HG03378 (cell line): ENCODE measurements around the gene MRPL52.
"Not testable (repeated sequence)": the region's sequence is repeated elsewhere in the genome, so short reads cannot be mapped to it uniquely, and the experiment has no call there.

Source experiments
- ATAC-seq: cut with Tn5 transposase; IDR thresholded peaks from one replicate; pipeline ENCODE4 v1.9.1; 2021; ENCODE audit warnings: mild to moderate bottlenecking, moderate library complexity; ENCODE audit not compliant: unreplicated experiment

MRPL52 gene

GRCh38 chr14:22808388-22809209 lies 21.1 kb upstream of the MRPL52 start:
- ATAC-seq: no peak

GRCh38 chr14:22811722-22812121 lies 18.0 kb upstream of the MRPL52 start:
- ATAC-seq: no peak

GRCh38 chr14:22812744-22813143 lies 16.9 kb upstream of the MRPL52 start:
- no peak for ATAC-seq

GRCh38 chr14:22813145-22813544 lies 16.5 kb upstream of the MRPL52 start:
- no peak for ATAC-seq

DNA sequence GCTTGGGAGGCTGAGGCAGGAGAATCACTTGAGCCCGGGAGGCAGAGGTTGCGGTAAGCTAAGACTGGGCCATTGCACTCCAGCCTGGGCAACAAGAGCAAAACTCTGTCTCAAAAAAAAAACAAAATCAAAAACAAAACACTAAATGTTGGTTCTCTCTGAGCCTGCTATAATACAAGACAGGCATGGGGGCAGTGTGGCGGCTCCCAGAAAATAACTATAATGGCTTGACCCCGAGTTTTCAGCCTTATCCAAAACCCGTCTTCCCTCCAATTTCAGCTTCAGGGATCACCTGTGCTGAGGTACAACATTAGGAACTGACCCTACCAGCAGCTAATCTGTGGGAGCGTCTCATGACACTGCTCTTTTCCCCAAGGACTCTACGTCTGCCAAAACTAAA lies 15.3 kb upstream of the MRPL52 start:
- no peak for ATAC-seq

DNA sequence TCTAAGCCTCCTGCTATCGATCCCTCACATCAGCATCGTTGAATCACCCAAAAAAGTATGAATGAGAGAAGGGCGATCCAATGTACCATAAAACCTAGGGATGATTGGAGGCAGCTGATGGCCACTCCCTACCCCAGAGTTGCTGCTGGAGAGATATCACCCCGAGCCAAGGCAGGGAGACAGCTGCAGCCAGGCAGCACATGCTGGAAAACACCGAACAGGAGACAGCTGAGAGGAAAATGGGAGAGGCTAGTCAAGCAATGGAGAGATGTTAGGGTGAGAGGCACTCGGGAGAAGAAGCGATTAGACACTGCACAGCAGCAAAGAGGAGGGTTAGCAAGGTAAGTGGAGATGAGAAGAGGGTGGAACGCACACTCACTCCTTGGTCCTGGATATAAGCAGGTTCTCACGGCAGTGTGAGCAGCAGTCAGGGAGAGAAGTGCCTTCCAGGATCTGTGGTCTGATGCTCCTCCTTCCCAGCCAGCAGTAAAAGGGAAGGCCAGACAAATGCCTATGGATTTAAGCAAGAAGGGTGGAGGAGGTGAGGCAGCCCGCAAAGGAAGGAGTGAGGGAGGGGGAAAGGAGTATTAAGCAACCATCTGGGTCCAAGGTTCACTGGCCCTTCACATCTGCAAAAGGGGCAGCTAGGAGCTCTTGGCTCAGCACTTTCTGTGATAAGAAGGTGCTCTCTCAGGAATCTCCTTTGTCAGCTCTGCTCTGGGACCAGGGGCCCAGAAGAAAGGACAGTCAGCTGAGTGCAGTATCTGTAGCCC lies 14.6 kb upstream of the MRPL52 start, which contains the start of gene SLC7A7:
Gene SLC7A7 (minus strand): TSS at position 495 of the 773 bp plus-strand sequence. CDS start 2,037 bp downstream, outside the sequence.
- ATAC-seq: no peak

DNA sequence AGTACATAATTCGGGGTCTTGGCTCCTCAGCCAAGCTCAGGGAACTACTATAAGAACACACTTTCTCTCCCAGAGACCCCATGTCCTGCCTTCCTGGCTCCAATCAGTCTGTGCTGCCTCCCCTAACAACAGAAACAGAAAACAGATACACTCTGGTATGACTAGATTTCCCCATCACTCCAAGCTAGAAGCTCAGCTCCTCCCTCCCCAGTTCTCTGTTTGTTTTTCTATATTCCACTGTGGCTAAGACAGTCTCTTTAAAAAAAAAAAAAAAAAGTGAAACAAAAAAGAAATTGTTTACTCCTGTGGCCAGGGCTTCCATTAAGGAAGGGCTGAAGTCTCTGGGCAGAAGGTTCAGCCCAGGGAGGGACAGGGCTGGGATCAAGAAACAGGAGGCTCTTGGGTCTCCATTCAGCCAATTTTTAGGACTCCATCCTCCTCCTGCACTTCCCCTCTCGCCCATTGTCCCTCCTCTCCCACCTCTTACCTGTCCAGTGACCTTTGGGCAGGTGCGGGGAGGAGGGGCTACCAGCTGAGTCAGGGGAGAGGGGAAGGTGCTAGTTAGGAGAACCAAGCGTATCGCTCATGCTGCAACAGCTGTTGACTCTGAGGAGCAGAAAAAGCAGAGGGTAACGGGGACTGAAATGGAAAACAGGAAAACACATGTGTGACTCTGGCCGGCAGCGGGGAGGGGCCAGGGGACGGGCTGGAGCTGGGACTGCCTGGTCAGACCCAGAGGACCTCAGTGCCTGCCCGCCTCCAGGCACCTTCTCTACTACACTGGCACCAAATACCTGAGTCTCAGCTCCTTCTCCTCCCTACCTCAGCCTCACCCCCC lies 10.3 kb upstream of the MRPL52 start:
- ATAC-seq: no peak

DNA sequence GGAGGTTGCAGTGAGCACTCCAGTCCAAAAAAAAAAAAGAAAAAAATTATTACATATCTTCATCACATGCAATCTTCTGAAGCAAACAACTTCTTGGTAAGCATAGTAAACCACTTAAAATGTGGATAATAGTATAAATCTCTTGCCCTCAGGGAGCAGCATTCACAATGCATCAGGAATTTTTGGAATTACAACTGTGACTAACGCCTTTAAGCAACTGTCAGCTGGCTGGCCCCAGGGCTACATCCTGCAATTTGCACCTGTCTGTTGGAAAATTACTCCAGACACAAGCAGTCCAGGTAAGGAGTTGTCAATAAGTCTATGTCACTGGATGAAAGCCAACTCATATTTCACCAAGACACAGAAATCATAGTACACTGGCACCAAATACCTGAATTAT lies 9.0 kb upstream of the MRPL52 start:
- ATAC-seq: no peak

DNA sequence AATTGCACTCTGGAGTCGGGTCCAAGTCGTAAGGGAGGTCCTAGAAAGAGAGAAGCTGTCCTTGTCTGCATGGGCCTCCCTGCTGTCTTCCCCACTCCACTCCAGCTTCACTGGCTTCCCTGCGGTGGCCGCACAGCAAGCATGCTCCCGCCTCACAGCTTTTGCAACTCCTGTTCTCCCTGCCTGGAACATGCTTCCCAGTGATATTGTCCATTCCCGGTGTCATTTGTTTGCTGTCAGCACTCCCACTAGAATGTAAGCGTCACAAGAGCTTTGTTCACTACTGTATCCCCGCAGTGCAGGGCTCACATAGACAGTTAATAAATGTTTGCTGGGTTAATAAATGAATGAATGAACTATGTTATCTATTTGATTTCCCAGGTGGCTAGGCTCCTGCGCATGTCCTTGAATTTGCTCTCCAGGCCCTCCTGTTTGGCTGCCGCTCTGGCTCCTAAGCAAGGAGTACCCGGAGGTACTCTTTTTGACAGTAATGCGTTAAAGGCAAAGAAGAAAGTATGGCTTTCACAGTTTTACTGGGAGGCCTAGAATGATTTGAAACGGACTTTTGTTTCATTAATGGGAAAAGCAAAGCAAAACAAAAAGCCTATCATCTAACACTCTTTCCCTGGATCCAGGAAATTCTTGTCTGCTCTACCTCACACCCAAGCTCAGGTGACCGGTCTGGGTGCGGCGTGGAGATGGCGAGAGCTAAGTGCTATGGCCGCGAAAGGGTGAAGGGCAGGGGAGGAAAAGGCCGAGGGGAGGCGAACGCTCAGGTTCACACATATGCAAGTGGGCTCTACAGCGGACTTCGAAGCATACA lies 8.3 kb upstream of the MRPL52 start:
- ATAC-seq: no peak

GRCh38 chr14:22822016-22822570 lies 7.6 kb upstream of the MRPL52 start:
- no peak for ATAC-seq

DNA sequence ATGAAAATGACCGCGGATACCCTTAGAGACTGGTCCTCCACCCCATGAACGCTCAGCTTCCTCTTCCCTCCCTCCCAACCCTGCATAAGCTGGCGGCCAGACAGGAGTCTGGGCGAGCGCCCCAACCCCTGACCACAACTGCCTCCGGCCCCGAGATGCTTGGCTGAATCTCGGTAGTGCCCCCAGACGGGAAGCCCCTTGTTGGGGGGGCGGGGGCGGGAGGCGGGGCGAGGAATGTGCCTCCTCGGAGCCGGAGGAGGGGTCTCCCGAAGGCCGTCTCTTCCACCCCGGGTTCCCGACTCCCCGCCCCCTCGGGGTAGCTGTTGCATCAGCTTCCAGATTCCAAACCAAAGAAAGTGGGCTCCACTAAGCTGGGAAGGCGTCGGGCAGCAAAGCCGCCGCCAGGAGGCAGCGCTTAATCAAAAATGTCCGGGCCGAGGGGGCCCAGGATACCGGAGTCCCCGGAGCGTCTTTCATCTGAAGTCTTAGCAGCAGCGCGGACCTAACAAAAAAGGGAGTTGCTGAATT lies 7.1 kb upstream of the MRPL52 start:
- ATAC-seq: no peak

GRCh38 chr14:22824711-22825359 lies 4.9 kb upstream of the MRPL52 start:
- no peak for ATAC-seq

GRCh38 chr14:22829076-22829660 lies 519 bp upstream of the MRPL52 start:
- not testable (repeated sequence) for ATAC-seq

DNA sequence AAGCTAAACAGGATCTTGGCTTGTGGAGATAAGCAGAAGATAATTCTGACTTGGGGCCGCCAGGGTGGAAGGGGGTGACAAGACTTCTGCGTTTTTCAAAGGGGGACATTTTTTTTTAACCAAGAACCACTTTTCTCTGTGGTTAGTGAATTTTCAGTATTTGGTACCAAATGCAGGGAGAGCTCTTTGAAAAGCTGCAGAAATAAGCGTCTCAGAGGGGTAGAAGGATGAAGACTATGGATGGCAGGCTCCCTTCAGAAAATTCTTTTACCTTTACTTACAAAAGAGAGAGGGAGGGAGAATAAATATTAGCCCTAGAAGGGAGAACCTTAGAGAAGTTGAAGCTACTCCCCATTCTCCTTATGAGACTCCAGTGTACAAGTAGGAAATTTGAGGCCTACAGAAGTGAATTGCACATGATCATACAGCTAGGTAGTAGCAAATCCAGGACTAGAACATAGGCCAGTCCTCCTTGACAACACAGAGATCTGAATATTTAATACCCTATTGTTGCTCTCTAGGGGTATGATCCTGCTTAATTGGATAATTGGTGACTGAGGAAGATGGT lies 840 bp downstream of the MRPL52 start:
- no peak for ATAC-seq

GRCh38 chr14:22835505-22835904 lies 5.8 kb downstream of the MRPL52 start:
- no peak for ATAC-seq

- ATAC-seq: no peak
These were observed 6.8 kb downstream of the MRPL52 start, which contains the start of gene MMP14 for GRCh38 chr14:22836301-22837113. MMP14 (plus strand) TSS chr14:22836585; CDS start chr14:22836818, 233 bp downstream.

DNA sequence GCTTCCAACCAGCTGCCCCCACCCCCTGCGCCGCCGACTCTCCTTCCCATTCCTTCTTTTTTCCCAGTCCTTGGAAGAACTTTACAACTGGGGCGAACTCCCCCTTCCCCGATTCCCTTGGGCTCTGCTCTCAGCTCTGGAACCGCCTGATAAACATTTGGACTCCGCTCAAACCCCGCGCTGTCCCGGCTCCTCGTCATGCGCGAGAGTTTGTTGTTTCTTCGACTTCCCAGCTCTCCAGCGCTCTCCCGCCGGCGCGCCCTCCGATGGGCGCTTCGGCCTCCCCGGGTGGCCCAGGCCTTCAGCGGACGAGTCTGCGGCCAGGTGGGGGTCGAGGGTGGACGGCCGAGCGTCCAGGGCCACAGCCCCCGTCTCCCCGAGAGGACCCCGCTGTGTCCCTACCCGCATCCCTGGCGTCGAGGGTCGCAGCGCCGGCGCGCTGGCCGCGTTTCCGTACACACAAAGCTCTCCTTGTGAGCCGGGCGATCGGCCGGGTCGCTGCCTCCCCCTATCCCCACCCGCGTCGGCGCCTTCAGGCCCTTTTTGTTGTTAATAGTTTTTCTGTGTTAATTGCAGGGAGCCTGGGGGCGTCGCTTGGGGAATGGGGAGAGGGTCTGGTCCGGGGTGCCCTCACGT lies 7.5 kb downstream of the MRPL52 start:
- no peak for ATAC-seq
